ENCODE measurements around the gene POU6F2. TPM values are rescaled to one million over a fixed set of nuclear protein-coding genes. Genes with fewer than 3 reads are reported as not detected.
A peak's percentile ranks its signal among the peaks of the same experiment; 100 is the strongest.

The POU6F2 gene
- total RNA-seq, 1 experiment from 2014 or later: 0.64 TPM

DNA sequence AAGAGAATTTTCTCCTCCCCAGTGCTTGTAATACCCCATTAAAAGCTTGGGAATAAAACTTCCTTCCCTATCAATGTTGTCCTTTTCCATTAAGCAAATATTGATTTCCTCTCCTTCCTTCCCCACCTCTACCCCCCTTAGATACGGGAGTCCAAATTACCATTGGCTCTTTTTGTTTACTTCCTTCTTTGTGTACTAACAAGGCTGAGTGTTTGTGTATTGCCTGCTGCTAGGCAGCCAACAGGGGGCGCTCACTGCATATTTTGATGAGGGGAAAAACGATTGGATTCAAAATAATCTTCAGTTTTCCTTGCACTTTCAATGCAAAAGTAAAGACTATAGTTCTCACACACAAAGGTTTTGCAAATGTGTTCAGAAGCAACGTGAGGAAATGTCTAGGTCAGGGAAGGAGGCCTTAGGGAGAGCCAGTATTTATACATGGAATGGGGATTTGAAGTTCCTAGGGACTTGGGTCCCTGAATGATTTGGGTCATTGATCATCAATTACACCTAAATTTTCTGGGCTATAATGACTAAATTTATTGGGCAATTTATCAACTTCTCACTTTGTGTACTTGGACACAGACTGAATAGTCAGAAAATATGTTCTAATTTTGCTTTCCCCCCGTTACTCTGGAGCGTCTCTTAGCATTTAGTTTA lies 45.1 kb upstream of the POU6F2 start:
- Mint-ChIP-seq H3K4me3 (ENCODE audit: low read depth, unreplicated experiment) (peak overlapping the region; percentile 9), H3K9me3 (ENCODE audit: low read depth, unreplicated experiment) (no peaks in the 10 kb centered on the region), H3K27ac (ENCODE audit: unreplicated experiment) (peak overlapping the region; percentile 41), H3K36me3 (ENCODE audit: insufficient read depth, unreplicated experiment) (peaks cover 11% of the 10 kb centered on the region), H3K27me3 (ENCODE audit: unreplicated experiment) (no peaks in the 10 kb centered on the region), H3K4me1 (ENCODE audit: low read depth, unreplicated experiment) (peaks cover 75% of the 10 kb centered on the region)
- intact Hi-C loops (cut with micrococcal nuclease; ENCODE audit: unreplicated experiment): loop anchor here (1.0 to 5.0 kb wide), 4 partner anchors 198 to 588 kb away; no protein-coding TSS in a partner anchor
- no TSS peak for BruUV-seq (replicated peaks)
- CTCF ChIA-PET: interaction anchor here (0.5 to 1.0 kb wide), 2 partner anchors 46 to 67 kb away, joined by 3 to 5 read pairs; no protein-coding TSS in a partner anchor
- peak; percentile 97 for TF ChIP-seq CTCF (IDR thresholded peaks at IDR 0.05; ENCODE audit: unreplicated experiment)
- peak; percentile 91 for DNase-seq

DNA sequence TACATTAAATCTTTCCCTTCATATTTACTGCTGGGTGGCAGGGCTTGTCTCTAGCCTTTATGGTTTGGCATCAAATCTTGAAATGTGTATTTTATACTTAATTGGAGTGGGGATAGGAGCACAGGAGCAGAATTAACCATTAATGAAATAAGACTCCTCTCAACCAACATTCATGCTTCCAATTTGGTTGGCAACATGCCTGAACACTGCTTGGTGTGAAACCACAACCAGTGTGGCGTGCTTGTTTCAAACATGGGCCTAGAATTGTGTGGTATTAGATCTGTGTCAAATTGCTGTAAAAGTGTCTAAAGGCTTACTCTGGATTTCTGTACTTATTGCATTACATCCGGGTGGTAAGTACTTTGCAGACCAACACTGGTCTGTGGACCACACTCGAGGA lies 43.7 kb upstream of the POU6F2 start:
- Mint-ChIP-seq H3K27ac (ENCODE audit: unreplicated experiment) (no peak overlapping the region), H3K27me3 (ENCODE audit: unreplicated experiment) (no peaks in the 10 kb centered on the region), H3K4me1 (ENCODE audit: low read depth, unreplicated experiment) (peaks cover 68% of the 10 kb centered on the region), H3K9me3 (ENCODE audit: low read depth, unreplicated experiment) (no peaks in the 10 kb centered on the region), H3K36me3 (ENCODE audit: insufficient read depth, unreplicated experiment) (peaks cover 11% of the 10 kb centered on the region), H3K4me3 (ENCODE audit: low read depth, unreplicated experiment) (no peak overlapping the region)
- CTCF ChIA-PET: no interaction called here
- no TSS peak for BruUV-seq (replicated peaks)
- no peak for TF ChIP-seq CTCF (IDR thresholded peaks at IDR 0.05; ENCODE audit: unreplicated experiment)
- no peak for DNase-seq
- intact Hi-C loops (cut with micrococcal nuclease; ENCODE audit: unreplicated experiment): loop anchor here (5.0 kb wide), 1 partner anchor 418 kb away; no protein-coding TSS in a partner anchor

GRCh38 chr7:38934536-38934935 lies 43.2 kb upstream of the POU6F2 start:
- no TSS peak for BruUV-seq (replicated peaks)
- peaks cover 63% of the 10 kb centered on the region for H3K4me1 Mint-ChIP-seq (ENCODE audit: low read depth, unreplicated experiment)
- H3K27ac Mint-ChIP-seq (ENCODE audit: unreplicated experiment): no peak overlapping the region
- H3K4me3 Mint-ChIP-seq (ENCODE audit: low read depth, unreplicated experiment): no peak overlapping the region
- no peak for DNase-seq
- intact Hi-C loops (cut with micrococcal nuclease; ENCODE audit: unreplicated experiment): loop anchor here (5.0 kb wide), 1 partner anchor 418 kb away; no protein-coding TSS in a partner anchor
- no peaks in the 10 kb centered on the region for H3K9me3 Mint-ChIP-seq (ENCODE audit: low read depth, unreplicated experiment)
- no peak for TF ChIP-seq CTCF (IDR thresholded peaks at IDR 0.05; ENCODE audit: unreplicated experiment)
- H3K36me3 Mint-ChIP-seq (ENCODE audit: insufficient read depth, unreplicated experiment): peaks cover 6% of the 10 kb centered on the region
- CTCF ChIA-PET: no interaction called here
- H3K27me3 Mint-ChIP-seq (ENCODE audit: unreplicated experiment): no peaks in the 10 kb centered on the region

GRCh38 chr7:38936641-38937040 lies 41.1 kb upstream of the POU6F2 start:
- no TSS peak for BruUV-seq (replicated peaks)
- Mint-ChIP-seq H3K9me3 (ENCODE audit: low read depth, unreplicated experiment) (no peaks in the 10 kb centered on the region), H3K27me3 (ENCODE audit: unreplicated experiment) (no peaks in the 10 kb centered on the region), H3K27ac (ENCODE audit: unreplicated experiment) (no peak overlapping the region), H3K36me3 (ENCODE audit: insufficient read depth, unreplicated experiment) (no peaks in the 10 kb centered on the region), H3K4me3 (ENCODE audit: low read depth, unreplicated experiment) (no peak overlapping the region), H3K4me1 (ENCODE audit: low read depth, unreplicated experiment) (peaks cover 45% of the 10 kb centered on the region)
- TF ChIP-seq CTCF (IDR thresholded peaks at IDR 0.05; ENCODE audit: unreplicated experiment): no peak
- no peak for DNase-seq
- CTCF ChIA-PET: interaction anchor here (0.6 to 0.7 kb wide), 2 partner anchors 213 to 412 kb away, joined by 3 read pairs; no protein-coding TSS in a partner anchor
- intact Hi-C loops (cut with micrococcal nuclease; ENCODE audit: unreplicated experiment): no loop called here
